Esophagus squamous epithelium (tissue), 4 donors: ENCODE results near the gene OR10AD1.

ENCODE experiments used
- POLR2A ChIP-seq, 4 donors: fragments of 450-650 bp; IDR thresholded peaks; one replicate each; pipeline ENCODE4 v1.6.1; 2017; ENCODE audit warnings: antibody characterized with exemption in 4 of 4, mild to moderate bottlenecking in 4 of 4, moderate library complexity in 3 of 4
- TF ChIP-seq, protein P1 (sequence below), 6 experiments: fragments of 450-650 bp in 4 of 6; fragments of 200-600 bp in 2 of 6; sonication (generic) in 2 of 6; IDR thresholded peaks; one replicate each; pipeline ENCODE4 v1.5.1; 2016 to 2019; ENCODE audit warnings: antibody characterized with exemption in 6 of 6, mild to moderate bottlenecking in 4 of 6, moderate library complexity in 4 of 6

DNA sequence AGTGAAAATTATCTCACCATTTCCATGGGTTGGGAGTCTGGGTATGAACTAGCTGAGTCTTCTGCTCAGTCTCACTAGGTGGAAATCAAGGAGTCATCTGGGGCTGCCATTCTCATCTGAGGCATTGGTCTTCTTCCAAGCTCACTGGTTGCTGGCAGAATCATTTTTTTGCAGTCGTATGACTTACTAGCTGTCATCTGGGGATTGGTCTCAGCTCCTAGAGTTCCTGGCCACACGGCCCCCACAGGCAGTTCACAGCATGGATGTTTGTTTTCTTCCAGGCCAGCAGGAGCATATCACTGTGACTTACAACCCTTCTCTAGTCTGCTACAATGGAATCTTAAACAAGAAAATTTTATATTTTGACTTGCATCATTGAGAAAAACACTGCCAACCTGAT is 18.6 kb upstream of the OR10AD1 start:
- TF ChIP-seq, protein P1, sequence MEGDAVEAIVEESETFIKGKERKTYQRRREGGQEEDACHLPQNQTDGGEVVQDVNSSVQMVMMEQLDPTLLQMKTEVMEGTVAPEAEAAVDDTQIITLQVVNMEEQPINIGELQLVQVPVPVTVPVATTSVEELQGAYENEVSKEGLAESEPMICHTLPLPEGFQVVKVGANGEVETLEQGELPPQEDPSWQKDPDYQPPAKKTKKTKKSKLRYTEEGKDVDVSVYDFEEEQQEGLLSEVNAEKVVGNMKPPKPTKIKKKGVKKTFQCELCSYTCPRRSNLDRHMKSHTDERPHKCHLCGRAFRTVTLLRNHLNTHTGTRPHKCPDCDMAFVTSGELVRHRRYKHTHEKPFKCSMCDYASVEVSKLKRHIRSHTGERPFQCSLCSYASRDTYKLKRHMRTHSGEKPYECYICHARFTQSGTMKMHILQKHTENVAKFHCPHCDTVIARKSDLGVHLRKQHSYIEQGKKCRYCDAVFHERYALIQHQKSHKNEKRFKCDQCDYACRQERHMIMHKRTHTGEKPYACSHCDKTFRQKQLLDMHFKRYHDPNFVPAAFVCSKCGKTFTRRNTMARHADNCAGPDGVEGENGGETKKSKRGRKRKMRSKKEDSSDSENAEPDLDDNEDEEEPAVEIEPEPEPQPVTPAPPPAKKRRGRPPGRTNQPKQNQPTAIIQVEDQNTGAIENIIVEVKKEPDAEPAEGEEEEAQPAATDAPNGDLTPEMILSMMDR (IDR thresholded peaks at IDR 0.05): no peak
- TF ChIP-seq POLR2A (IDR thresholded peaks at IDR 0.05): no peak
